Astrocyte (in vitro differentiated cells and primary cell): Measurements from ENCODE around the gene IMMP2L. TPM values are rescaled to one million over a fixed set of nuclear protein-coding genes. Genes with fewer than 3 reads are reported as not detected.

ENCODE experiments used
- DNase-seq: peaks from one replicate; pipeline ENCODE4 v3.0.0-alpha.2; 2010; ENCODE audit warnings: low read depth
- FAIRE-seq: peaks from 2 replicates; lab custom pipeline; 2011; peaks lifted over from hg19 to GRCh38; lab: Jason Lieb, UNC
- H2AFZ ChIP-seq: 2 replicates; pipeline ENCODE4 v1.6.0; 2012; ENCODE audit warnings: low read depth, low read length, inconsistent platforms
- H3K27ac ChIP-seq: 2 replicates; pipeline ENCODE4 v1.5.1; 2011; ENCODE audit warnings: low read depth, low read length, inconsistent platforms
- H3K27me3 ChIP-seq: 2 replicates; pipeline ENCODE4 v1.6.0; 2011; ENCODE audit warnings: low read length, inconsistent platforms; ENCODE audit not compliant: insufficient read depth
- H3K36me3 ChIP-seq: 2 replicates; pipeline ENCODE4 v1.5.1; 2011; ENCODE audit warnings: low read length, inconsistent platforms; ENCODE audit not compliant: insufficient read depth
- H3K4me1 ChIP-seq: 2 replicates; pipeline ENCODE4 v1.5.1; 2011; ENCODE audit warnings: low read length, inconsistent platforms; ENCODE audit not compliant: insufficient read depth
- H3K4me2 ChIP-seq: 2 replicates; pipeline ENCODE4 v1.6.0; 2012; ENCODE audit warnings: low read length, inconsistent platforms
- H3K4me3 ChIP-seq: 2 replicates; pipeline ENCODE4 v1.5.1; 2011; ENCODE audit warnings: low read depth, mild to moderate bottlenecking, low read length, inconsistent platforms; ENCODE audit not compliant: insufficient read depth
- H3K79me2 ChIP-seq: 2 replicates; pipeline ENCODE4 v1.6.0; 2012; ENCODE audit warnings: mild to moderate bottlenecking, low read length, inconsistent platforms; ENCODE audit not compliant: insufficient read depth
- H3K9ac ChIP-seq: 2 replicates; pipeline ENCODE4 v1.6.0; 2012; ENCODE audit warnings: mild to moderate bottlenecking, low read length, inconsistent platforms
- H3K9me3 ChIP-seq: 2 replicates; pipeline ENCODE4 v1.5.1; 2012; ENCODE audit warnings: low read depth, mild to moderate bottlenecking, low read length, inconsistent platforms; ENCODE audit not compliant: insufficient read depth
- H4K20me1 ChIP-seq: 2 replicates; pipeline ENCODE4 v1.6.0; 2012; ENCODE audit warnings: low read length, inconsistent platforms; ENCODE audit not compliant: insufficient read depth
- H3K27ac Mint-ChIP-seq: one replicate; pipeline ENCODE4 v1.8.0; 2021; ENCODE audit warnings: mild to moderate bottlenecking, mixed read lengths; ENCODE audit not compliant: unreplicated experiment
- H3K27me3 Mint-ChIP-seq: one replicate; pipeline ENCODE4 v1.8.0; 2021; ENCODE audit warnings: low read depth, mixed read lengths; ENCODE audit not compliant: unreplicated experiment
- H3K36me3 Mint-ChIP-seq: one replicate; pipeline ENCODE4 v1.8.0; 2021; ENCODE audit warnings: low read depth, mixed read lengths; ENCODE audit not compliant: unreplicated experiment
- H3K4me1 Mint-ChIP-seq: one replicate; pipeline ENCODE4 v1.8.0; 2021; ENCODE audit warnings: low read depth, mixed read lengths; ENCODE audit not compliant: unreplicated experiment
- H3K4me3 Mint-ChIP-seq: one replicate; pipeline ENCODE4 v1.8.0; 2021; ENCODE audit warnings: mild to moderate bottlenecking, moderate library complexity, mixed read lengths; ENCODE audit not compliant: unreplicated experiment
- H3K9me3 Mint-ChIP-seq: one replicate; pipeline ENCODE4 v1.8.0; 2021; ENCODE audit warnings: mild to moderate bottlenecking, mixed read lengths; ENCODE audit not compliant: unreplicated experiment
- CTCF ChIP-seq: IDR thresholded peaks from 2 replicates; pipeline ENCODE4 v1.5.1; 2011; ENCODE audit warnings: low read depth, mild to moderate bottlenecking, inconsistent platforms, low read length, moderate library complexity; ENCODE audit not compliant: insufficient read depth
- EZH2 ChIP-seq: IDR thresholded peaks from 2 replicates; pipeline ENCODE4 v1.6.1; 2012; ENCODE audit warnings: mild to moderate bottlenecking, low read length, inconsistent platforms; ENCODE audit not compliant: insufficient read depth
- total RNA-seq: library from RNA; stranded (reverse); gene quantifications from 2 replicates; pipeline ENCODE4 v1.2.1, GENCODE V29; 2021

IMMP2L gene
- total RNA-seq, 1 donor from 2014 or later = 13.8 TPM

- Histone ChIP-seq H3K27me3 (no peaks in the 10 kb centered on the region), H3K4me3 (no peak overlapping the region), H2AFZ (no peak overlapping the region), H3K79me2 (no peaks in the 10 kb centered on the region), H3K4me2 (no peak overlapping the region), H3K4me1 (no peaks in the 10 kb centered on the region), H3K36me3 (no peaks in the 10 kb centered on the region), H3K27ac (no peak overlapping the region), H3K9ac (no peak overlapping the region), H4K20me1 (no peaks in the 10 kb centered on the region), H3K9me3 (no peaks in the 10 kb centered on the region)
- Mint-ChIP-seq H3K36me3 (no peaks in the 10 kb centered on the region), H3K9me3 (no peaks in the 10 kb centered on the region), H3K4me3 (no peak overlapping the region), H3K4me1 (peaks cover 5% of the 10 kb centered on the region), H3K27me3 (no peaks in the 10 kb centered on the region), H3K27ac (no peak overlapping the region)
- FAIRE-seq (no peak), DNase-seq (no peak)
- TF ChIP-seq EZH2 = no peak
Measured at GRCh38 chr7:110854651-110855050, 707.6 kb downstream of the IMMP2L start.

- Histone ChIP-seq H4K20me1 (no peaks in the 10 kb centered on the region), H3K27me3 (no peaks in the 10 kb centered on the region), H3K4me2 (no peak overlapping the region), H3K9ac (no peak overlapping the region), H3K4me3 (no peak overlapping the region), H3K9me3 (no peaks in the 10 kb centered on the region), H3K36me3 (no peaks in the 10 kb centered on the region), H2AFZ (no peak overlapping the region), H3K4me1 (no peaks in the 10 kb centered on the region), H3K27ac (no peak overlapping the region), H3K79me2 (no peaks in the 10 kb centered on the region)
- H3K9me3 Mint-ChIP-seq = no peaks in the 10 kb centered on the region
- H3K4me3 Mint-ChIP-seq = no peak overlapping the region
- TF ChIP-seq CTCF (no peak), EZH2 (no peak)
- no peaks in the 10 kb centered on the region for H3K36me3 Mint-ChIP-seq
- H3K4me1 Mint-ChIP-seq = peaks cover 5% of the 10 kb centered on the region
- H3K27ac Mint-ChIP-seq = no peak overlapping the region
- H3K27me3 Mint-ChIP-seq = no peaks in the 10 kb centered on the region
- no peak for DNase-seq
- FAIRE-seq = no peak
Measured at GRCh38 chr7:110854166-110854565, 708.1 kb downstream of the IMMP2L start.

GRCh38 chr7:110853263-110853662 lies 709.0 kb downstream of the IMMP2L start:
- Histone ChIP-seq H2AFZ (no peak overlapping the region), H3K9me3 (no peaks in the 10 kb centered on the region), H3K27ac (no peak overlapping the region), H3K79me2 (no peaks in the 10 kb centered on the region), H3K36me3 (no peaks in the 10 kb centered on the region), H3K4me2 (no peak overlapping the region), H3K27me3 (no peaks in the 10 kb centered on the region), H3K4me3 (no peak overlapping the region), H3K4me1 (no peaks in the 10 kb centered on the region), H4K20me1 (no peaks in the 10 kb centered on the region), H3K9ac (no peak overlapping the region)
- no peak for FAIRE-seq
- TF ChIP-seq CTCF = no peak
- no peak overlapping the region for H3K27ac Mint-ChIP-seq
- peaks cover 5% of the 10 kb centered on the region for H3K4me1 Mint-ChIP-seq
- no peaks in the 10 kb centered on the region for H3K9me3 Mint-ChIP-seq
- H3K36me3 Mint-ChIP-seq = no peaks in the 10 kb centered on the region
- no peaks in the 10 kb centered on the region for H3K27me3 Mint-ChIP-seq
- no peak overlapping the region for H3K4me3 Mint-ChIP-seq
- DNase-seq = no peak
